ENCODE measurements around the gene ADAMTS18.

- no peak for TF ChIP-seq CEBPB (IDR thresholded peaks at IDR 0.05)
- no peak for TF ChIP-seq EP300 (IDR thresholded peaks at IDR 0.05)
- no peak for TF ChIP-seq CTCF (IDR thresholded peaks at IDR 0.05)
- TF ChIP-seq BHLHE40 (IDR thresholded peaks at IDR 0.05; ENCODE audit: low read depth, low read length), result no peak
- TF ChIP-seq RAD21 (conservative IDR thresholded peaks at IDR 0.05 in 1 of 2, IDR thresholded peaks at IDR 0.05 in 1 of 2), result no peak
- TF ChIP-seq CHD2 (IDR thresholded peaks at IDR 0.05; ENCODE audit: low read length, partially characterized antibody), result no peak
- no peak for TF ChIP-seq MAX (IDR thresholded peaks at IDR 0.05)
- TF ChIP-seq POLR2A (IDR thresholded peaks at IDR 0.05; ENCODE audit: low read length), result no peak
- TF ChIP-seq FOSL2 (IDR thresholded peaks at IDR 0.05), result no peak
- TF ChIP-seq FOSL2 (CRISPR knock-in tag; IDR thresholded peaks at IDR 0.05), result no peak
Observed at GRCh38 chr16:77271532-77272426, 163.1 kb downstream of the ADAMTS18 start.
